ENCODE measurements around the gene KLF7.

The KLF7 gene

DNA sequence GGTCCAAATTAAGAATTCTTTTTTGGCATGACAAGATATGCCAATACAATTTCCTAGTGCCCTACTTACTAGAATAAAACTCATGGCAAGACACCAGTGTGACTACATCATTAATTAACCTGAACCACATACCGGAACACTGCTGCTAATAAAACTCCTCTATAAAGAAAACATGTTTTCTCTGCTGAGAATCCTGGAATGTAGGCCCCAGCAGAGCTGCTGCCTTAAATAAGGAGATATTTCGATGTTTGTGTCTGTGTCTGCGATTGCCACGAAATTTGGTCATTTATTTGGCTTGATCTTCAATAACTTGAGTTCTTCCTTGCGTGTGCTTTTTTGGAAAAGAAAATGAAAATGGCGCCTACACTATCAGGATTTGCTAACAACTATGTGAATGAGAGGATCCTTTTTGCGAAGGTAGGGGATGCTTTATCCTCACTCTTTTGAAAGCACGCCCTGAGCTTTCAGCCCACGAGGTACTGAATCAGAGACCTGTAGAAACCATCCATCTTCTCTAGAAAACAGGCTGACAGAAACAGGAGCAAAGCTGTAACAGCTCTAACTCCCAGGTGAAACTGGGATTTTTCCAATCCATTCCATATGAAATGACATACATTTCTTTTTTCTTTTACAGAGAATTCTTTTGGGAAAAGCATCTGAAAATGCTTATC lies 27.0 kb downstream of the KLF7 start:
- TF ChIP-seq JUND (IDR thresholded peaks at IDR 0.05; ENCODE audit: low read depth), result no peak
- in situ Hi-C loops (cut with HindIII; ENCODE audit: low pct_unique_long_range_greater_than_20kb, low sequenced_read_pairs), result no loop called here
- DNase-seq (ENCODE audit: low read depth in 1 of 2, low spot score in 1 of 2), result no peak

DNA sequence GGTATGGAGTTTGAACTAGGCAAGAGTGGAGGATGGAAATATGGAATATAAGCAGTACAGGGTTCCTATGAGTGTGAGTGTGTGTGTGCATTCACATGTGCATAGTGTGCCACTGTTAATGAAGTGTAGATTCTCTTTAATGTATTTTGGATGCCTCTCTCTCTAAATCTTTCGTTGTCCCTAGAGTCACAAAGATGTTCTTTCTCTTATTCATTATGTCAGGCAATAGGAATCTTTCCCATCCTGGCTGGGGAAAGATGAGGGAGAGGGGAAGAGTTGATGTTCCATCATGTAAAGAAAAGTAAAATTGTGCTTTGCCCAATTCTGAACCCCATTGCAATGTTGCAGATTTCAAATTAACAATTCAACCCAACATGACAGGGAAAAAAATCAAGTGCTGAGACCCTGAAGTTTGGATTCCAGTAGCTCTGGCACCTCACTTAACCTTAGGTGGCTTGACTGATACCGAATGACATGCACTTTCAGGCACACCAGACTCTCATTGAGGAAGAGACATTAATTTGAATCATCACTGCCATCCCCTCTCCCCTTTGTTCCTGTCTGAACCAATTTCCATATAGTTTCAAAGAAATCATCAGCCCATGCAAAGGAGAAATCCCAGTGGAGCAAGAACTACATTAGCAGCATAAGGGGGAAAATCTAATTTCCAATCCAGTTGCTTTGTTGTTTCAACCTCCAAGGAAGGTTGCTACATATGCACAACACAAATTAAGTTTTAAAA lies 28.0 kb downstream of the KLF7 start:
- no peak for DNase-seq (ENCODE audit: low read depth in 1 of 2, low spot score in 1 of 2)
- TF ChIP-seq JUND (IDR thresholded peaks at IDR 0.05; ENCODE audit: low read depth), result no peak
- in situ Hi-C loops (cut with HindIII; ENCODE audit: low pct_unique_long_range_greater_than_20kb, low sequenced_read_pairs), result no loop called here

DNA sequence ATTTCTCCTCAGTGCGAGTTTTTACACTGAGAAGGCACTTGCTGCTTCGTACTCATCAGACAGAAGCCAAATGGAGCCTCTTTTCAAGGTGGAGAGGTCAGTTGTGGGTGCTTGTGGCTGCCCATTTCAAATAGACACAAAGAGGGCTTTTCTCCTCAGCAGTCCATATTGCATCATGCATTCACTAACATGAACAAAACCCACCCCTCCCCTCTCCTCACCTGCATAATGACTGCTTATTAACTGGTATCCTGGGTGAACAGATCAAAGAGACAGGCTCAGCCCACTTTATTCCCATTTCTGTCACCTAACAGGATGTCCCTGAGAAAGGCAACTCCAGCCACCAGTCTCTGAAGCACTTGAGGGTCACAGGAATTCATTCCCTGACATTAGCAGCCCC lies 28.9 kb downstream of the KLF7 start:
- in situ Hi-C loops (cut with HindIII; ENCODE audit: low pct_unique_long_range_greater_than_20kb, low sequenced_read_pairs), result no loop called here
- no peak for TF ChIP-seq JUND (IDR thresholded peaks at IDR 0.05; ENCODE audit: low read depth)
- no peak for DNase-seq (ENCODE audit: low read depth in 1 of 2, low spot score in 1 of 2)

DNA sequence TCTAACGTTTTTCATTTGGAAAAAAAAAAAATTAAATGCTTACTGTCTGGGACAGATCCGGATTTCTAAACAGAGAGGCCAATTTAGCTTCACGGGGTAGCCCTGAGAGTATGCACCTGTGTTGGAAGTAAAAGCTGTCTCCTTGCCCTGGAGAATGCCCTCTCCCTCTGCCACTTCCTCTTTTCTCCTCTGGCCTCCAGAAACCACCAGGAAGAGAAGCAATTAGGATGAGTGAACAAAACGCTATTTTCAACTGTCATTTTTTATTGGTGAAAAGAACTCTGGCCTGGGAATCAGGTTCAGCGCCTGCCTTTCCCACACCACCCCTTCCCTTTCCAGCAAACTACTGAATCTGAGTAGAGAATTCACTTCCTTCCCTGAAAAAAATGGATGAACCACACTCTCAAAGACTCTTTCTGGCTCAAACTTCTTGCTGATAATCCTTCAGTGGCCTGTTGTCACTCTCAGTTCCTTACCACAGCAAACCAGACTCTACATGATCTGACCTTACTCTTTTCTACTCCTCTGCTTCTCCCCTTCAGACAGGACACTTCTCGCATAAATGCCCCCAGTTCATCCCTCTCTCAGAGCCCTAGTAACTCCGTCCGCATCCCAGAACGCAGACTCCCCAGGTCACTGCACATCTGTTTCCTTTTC lies 29.8 kb downstream of the KLF7 start:
- no peak for DNase-seq (ENCODE audit: low read depth in 1 of 2, low spot score in 1 of 2)
- in situ Hi-C loops (cut with HindIII; ENCODE audit: low pct_unique_long_range_greater_than_20kb, low sequenced_read_pairs), result no loop called here
- no peak for TF ChIP-seq JUND (IDR thresholded peaks at IDR 0.05; ENCODE audit: low read depth)

DNA sequence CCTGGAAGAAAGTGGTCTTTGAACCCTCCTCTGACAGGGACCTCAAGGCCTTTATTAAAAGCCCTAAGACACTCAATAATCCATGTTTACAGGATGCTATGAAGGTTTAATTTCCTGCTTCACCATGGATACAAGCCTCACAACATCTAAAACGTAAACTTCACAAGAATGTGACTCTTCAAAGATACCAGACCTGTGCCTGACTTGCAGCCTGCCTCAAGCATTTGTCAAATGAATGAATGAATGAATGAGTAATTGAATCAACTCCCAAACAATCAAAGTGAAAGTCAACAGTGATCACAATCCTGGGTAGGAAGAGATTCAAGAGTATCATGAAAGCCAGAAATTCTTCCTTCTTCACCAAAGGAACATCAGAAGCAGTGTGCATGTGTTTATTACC lies 30.4 kb downstream of the KLF7 start:
- no peak for DNase-seq (ENCODE audit: low read depth in 1 of 2, low spot score in 1 of 2)
- TF ChIP-seq JUND (IDR thresholded peaks at IDR 0.05; ENCODE audit: low read depth), result no peak

DNA sequence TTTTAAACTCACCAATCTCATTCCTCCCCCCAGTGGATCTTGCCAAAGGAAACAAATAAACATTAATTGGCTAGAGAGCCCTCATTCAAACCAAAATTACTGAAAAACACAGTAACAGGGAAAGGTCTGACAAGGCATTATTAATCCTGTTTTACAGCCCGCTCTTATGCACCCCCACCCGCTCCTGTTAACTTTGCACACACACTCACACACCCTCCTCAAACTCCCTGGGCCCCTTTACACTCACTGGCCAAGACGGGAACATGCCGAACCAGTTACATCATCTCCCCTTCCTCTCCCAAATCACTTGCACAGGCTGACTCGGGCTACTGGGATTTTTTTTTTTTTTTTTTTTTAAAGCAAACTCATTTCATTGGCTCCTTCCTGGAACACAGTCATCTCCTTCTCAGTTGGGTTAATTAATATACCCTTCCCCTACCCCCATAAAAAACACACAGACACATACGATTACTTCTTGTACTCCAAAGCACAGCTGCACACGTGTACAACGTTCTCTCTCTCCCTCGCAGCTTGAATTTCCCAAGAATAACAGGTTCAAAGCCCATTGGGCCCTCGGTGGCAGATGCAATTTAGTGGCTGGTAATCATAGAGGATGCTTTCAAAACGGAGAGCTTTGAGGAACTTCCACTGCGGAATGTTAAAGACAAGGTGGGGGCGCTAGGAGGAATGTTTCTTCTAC lies 31.8 kb downstream of the KLF7 start:
- no peak for DNase-seq (ENCODE audit: low read depth in 1 of 2, low spot score in 1 of 2)
- TF ChIP-seq JUND (IDR thresholded peaks at IDR 0.05; ENCODE audit: low read depth), result no peak
- in situ Hi-C loops (cut with HindIII; ENCODE audit: low pct_unique_long_range_greater_than_20kb, low sequenced_read_pairs), result no loop called here

More for the DNA sequence above, 30.4 kb downstream of the KLF7 start:
- in situ Hi-C loops (cut with HindIII; ENCODE audit: low pct_unique_long_range_greater_than_20kb, low sequenced_read_pairs), result no loop called here

DNA sequence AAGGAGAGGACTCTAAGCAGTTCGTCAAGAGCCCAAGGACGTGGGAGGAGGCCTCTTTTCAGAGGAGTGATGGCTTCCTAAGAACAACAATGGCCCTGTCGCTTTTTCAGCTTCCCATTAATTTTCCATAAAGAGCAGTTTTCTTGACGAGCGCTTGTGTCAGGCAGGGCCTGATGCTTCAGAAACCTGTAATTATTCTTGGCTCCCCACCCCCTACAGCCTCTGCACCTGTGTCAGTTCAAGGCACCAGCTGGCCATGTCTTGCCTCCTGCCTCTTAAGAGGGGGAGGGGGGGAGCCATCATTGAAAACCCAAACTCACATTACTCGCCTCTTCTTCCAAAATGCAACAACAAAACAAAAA lies 32.3 kb downstream of the KLF7 start:
- DNase-seq (ENCODE audit: low read depth in 1 of 2, low spot score in 1 of 2), result no peak

DNA sequence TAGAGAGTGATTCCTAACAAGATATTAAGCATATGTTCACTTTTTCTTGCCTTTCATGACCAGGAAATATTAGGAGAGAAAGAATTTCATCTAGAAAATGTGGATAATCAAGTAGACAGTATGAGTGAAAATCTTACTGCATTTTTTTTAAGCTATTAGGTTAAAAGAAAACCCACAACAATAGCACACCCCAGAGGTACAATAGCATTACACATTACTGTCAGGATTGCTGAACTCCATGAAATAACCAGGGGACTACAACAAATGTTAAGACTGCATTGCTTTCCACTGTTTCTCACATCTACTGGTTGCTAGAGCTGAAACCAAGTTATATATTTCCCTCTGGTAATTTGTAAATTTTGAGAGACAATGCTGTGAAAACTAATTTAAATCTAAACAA lies 33.7 kb downstream of the KLF7 start:
- in situ Hi-C loops (cut with HindIII; ENCODE audit: low pct_unique_long_range_greater_than_20kb, low sequenced_read_pairs), result no loop called here
- TF ChIP-seq JUND (IDR thresholded peaks at IDR 0.05; ENCODE audit: low read depth), result no peak
- no peak for DNase-seq (ENCODE audit: low read depth in 1 of 2, low spot score in 1 of 2)

More for the DNA sequence above, 32.3 kb downstream of the KLF7 start:
- TF ChIP-seq JUND (IDR thresholded peaks at IDR 0.05; ENCODE audit: low read depth), result no peak
- in situ Hi-C loops (cut with HindIII; ENCODE audit: low pct_unique_long_range_greater_than_20kb, low sequenced_read_pairs), result no loop called here

DNA sequence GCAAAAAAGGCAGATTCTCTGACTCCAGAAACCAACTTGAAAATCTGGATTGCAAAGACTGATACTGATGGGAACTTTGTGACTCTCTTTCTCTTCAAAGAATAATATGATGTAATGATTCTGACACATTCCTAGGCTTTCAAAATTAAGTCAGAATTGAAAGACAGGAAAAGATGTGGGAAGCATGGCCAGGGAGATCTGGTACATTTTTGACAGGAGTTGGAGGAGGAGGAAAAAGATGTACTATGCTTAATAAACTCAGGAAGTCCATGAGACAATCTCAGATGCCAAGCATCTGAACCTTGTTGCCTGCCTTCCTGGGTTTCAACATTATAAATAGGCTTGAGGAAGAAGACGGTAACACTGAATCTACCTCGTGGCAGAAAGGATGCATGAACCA lies 34.2 kb downstream of the KLF7 start:
- TF ChIP-seq JUND (IDR thresholded peaks at IDR 0.05; ENCODE audit: low read depth), result no peak
- DNase-seq (ENCODE audit: low read depth in 1 of 2, low spot score in 1 of 2), result no peak
- in situ Hi-C loops (cut with HindIII; ENCODE audit: low pct_unique_long_range_greater_than_20kb, low sequenced_read_pairs), result no loop called here

DNA sequence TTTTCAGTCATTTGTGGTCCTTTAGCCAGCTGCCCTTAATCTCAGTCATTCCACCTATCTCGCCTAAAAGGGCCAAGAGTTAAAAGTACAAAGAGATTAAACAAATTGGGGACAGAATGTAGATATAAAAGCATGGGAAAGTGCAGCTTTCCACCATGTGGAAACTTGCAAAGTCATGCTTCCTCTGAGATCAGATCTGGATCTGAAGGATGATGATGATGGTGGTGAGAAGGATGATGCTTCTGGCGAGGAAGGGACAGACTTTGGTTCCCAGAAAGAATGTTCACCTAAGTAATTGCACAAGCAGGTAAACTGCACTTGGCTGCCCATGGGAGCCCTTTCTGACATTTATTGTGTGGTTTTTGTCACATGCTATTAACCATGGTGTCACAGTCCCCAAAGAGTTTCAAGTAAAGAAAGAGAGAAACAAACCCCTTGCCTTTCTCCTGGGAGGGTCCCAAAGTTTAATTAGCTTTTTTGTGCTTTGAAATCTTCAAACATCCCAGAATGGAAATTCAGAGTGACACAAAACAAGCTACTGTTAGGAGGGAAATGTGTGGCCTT lies 34.7 kb downstream of the KLF7 start:
- no peak for DNase-seq (ENCODE audit: low read depth in 1 of 2, low spot score in 1 of 2)
- in situ Hi-C loops (cut with HindIII; ENCODE audit: low pct_unique_long_range_greater_than_20kb, low sequenced_read_pairs), result no loop called here
- no peak for TF ChIP-seq JUND (IDR thresholded peaks at IDR 0.05; ENCODE audit: low read depth)

DNA sequence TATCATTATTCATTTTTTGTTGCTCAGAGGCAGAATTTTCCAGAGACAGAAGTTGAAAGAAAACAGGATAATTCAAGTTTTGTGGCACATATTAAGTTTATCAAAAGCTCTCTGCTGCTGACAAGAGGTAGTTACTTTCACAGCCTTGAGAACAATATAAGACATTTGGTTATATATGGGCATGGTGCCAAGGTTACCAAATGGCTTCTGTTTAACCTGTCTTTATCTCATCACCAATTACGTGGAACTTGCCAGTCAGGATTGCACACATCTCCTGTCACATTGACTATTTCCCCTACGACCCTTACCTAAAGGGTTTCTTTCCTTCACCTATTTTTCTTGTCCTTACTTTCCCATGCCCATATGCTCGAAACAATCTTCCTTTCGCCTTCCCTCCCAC lies 35.9 kb downstream of the KLF7 start:
- no peak for TF ChIP-seq JUND (IDR thresholded peaks at IDR 0.05; ENCODE audit: low read depth)
- in situ Hi-C loops (cut with HindIII; ENCODE audit: low pct_unique_long_range_greater_than_20kb, low sequenced_read_pairs), result no loop called here
- DNase-seq (ENCODE audit: low read depth in 1 of 2, low spot score in 1 of 2), result no peak

DNA sequence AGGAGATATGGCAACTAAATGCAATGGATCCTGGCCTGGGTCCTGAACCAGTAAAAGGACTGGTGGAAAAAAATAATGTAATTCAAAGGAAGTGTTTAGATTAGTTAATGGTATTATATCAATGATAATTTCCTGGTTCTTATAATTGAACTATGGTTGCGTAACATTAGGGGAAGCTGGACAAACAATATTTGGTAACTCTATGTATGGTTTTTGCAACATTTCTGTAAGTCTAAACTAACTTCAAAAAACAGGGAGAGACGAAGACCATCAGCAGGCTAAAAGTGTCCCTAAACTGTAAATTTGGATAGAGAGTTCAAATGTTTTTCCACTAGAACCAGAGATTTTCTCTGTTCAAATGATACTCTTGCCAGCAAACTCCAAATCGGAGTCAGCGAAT lies 36.9 kb downstream of the KLF7 start:
- in situ Hi-C loops (cut with HindIII; ENCODE audit: low pct_unique_long_range_greater_than_20kb, low sequenced_read_pairs), result no loop called here
- DNase-seq (ENCODE audit: low read depth in 1 of 2, low spot score in 1 of 2), result no peak
- TF ChIP-seq JUND (IDR thresholded peaks at IDR 0.05; ENCODE audit: low read depth), result no peak
